CD4-positive, alpha-beta T cell (primary cell): Measurements from ENCODE around the gene GP1BA. TPM values are rescaled to one million over a fixed set of nuclear protein-coding genes. Genes with fewer than 3 reads are reported as not detected.

Experiments
- ATAC-seq: fragments of 200-7000 bp; cut with Tn5 transposase; one replicate; pipeline ENCODE4 v1.10.0; 2022; ENCODE audit warnings: mild to moderate bottlenecking; ENCODE audit not compliant: poor library complexity
- CTCF ChIA-PET: fragments of 350-600 bp; sonication (Branson Sonifier 250); formaldehyde crosslinking; loops from one replicate; lab custom pipeline; 2021; ENCODE audit warnings: antibody characterized with exemption, inconsistent platforms; lab: Charles Lee
- POLR2A ChIA-PET: fragments of 350-600 bp; sonication (Branson Sonifier 250); formaldehyde crosslinking; loops from one replicate; lab custom pipeline; 2021; ENCODE audit warnings: antibody characterized with exemption, inconsistent platforms; lab: Charles Lee
- DNase-seq, 14 experiments: peaks; one replicate each; pipeline ENCODE4 v3.0.0-alpha.2; 2013 to 2020; ENCODE audit warnings: mixed read lengths in 2 of 14
- H3K27ac ChIP-seq, 2 donors: one replicate each; pipeline versions ENCODE4 v1.5.1 to v1.7.0; 2013; ENCODE audit warnings: low read length in 2 of 2, low read depth in 1 of 2, mild to moderate bottlenecking in 1 of 2
- H3K27me3 ChIP-seq, 2 experiments: 1 replicate in 1 of 2; 2 replicates in 1 of 2; pipeline versions ENCODE4 v1.6.1 to v1.7.0; 2013; ENCODE audit warnings: low read length in 2 of 2, control low read depth in 1 of 2, mild to moderate bottlenecking in 1 of 2, moderate library complexity in 1 of 2; ENCODE audit not compliant: insufficient read depth in 2 of 2, control insufficient read depth in 1 of 2
- H3K36me3 ChIP-seq: one replicate; pipeline ENCODE4 v1.6.1; 2013; ENCODE audit warnings: low read length, control low read depth; ENCODE audit not compliant: insufficient read depth
- H3K4me1 ChIP-seq: one replicate; pipeline ENCODE4 v1.6.1; 2013; ENCODE audit warnings: low read length, control low read depth; ENCODE audit not compliant: insufficient read depth
- H3K4me3 ChIP-seq: one replicate; pipeline ENCODE4 v1.5.1; 2013; ENCODE audit warnings: mild to moderate bottlenecking, low read length, moderate library complexity
- H3K9me3 ChIP-seq, 2 experiments: 1 replicate in 1 of 2; 2 replicates in 1 of 2; pipeline versions ENCODE4 v1.6.1 to v1.7.0; 2013; ENCODE audit warnings: low read length in 2 of 2, mild to moderate bottlenecking in 2 of 2, control low read depth in 1 of 2, moderate library complexity in 1 of 2; ENCODE audit not compliant: control insufficient read depth in 1 of 2, insufficient read depth in 1 of 2
- H3K27ac Mint-ChIP-seq: one replicate; pipeline ENCODE4 v1.8.0; 2020; ENCODE audit warnings: mixed read lengths
- H3K27me3 Mint-ChIP-seq: one replicate; pipeline ENCODE4 v1.8.0; 2021; ENCODE audit warnings: mixed read lengths
- H3K36me3 Mint-ChIP-seq: one replicate; pipeline ENCODE4 v1.8.0; 2021; ENCODE audit warnings: low read depth, mixed read lengths
- H3K4me1 Mint-ChIP-seq: one replicate; pipeline ENCODE4 v1.8.0; 2021; ENCODE audit warnings: low read depth, mixed read lengths
- H3K4me3 Mint-ChIP-seq: one replicate; pipeline ENCODE4 v1.8.0; 2020; ENCODE audit warnings: mild to moderate bottlenecking, mixed read lengths
- H3K9me3 Mint-ChIP-seq: one replicate; pipeline ENCODE4 v1.8.0; 2020; ENCODE audit warnings: mixed read lengths
- intact Hi-C, 2 experiments: fragments of 100-400 bp; cut with DNase I in 1 of 2; cut with micrococcal nuclease in 1 of 2; formaldehyde crosslinking; loops; one replicate each; pipeline versions ENCODE4 v1.15.1 to v1.9.0; 2023 to 2025; cut with DNase I, micrococcal nuclease
- total RNA-seq, 174 experiments: library from RNA in 2 of 174; stranded (reverse) in 2 of 174; gene quantifications; one replicate each; pipeline ENCODE4 v1.2.3 and lab custom pipeline; 2021 to 2026
- TF ChIP-seq, protein P1 (sequence below): fragments of 200-600 bp; IDR thresholded peaks from one replicate; pipeline ENCODE4 v1.8.0; 2022; ENCODE audit warnings: antibody characterized with exemption, mild to moderate bottlenecking

Gene GP1BA
- total RNA-seq, 2 experiments from 2014 or later, result not detected

DNA sequence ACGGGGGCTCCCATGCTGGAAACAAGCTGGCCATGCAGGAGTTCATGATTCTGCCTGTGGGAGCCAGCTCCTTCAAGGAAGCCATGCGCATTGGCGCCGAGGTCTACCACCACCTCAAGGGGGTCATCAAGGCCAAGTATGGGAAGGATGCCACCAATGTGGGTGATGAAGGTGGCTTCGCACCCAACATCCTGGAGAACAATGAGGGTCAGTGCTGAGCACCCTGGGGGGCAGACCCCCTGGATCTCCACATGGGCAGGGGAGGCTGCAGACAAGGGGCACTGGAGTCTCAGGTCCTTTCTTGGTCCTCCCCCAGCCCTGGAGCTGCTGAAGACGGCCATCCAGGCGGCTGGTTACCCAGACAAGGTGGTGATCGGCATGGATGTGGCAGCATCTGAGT is 23.0 kb downstream of the GP1BA start:
- H3K4me1 ChIP-seq, result peaks cover 13% of the 10 kb centered on the region
- DNase-seq, result no peak
- H3K36me3 Mint-ChIP-seq, result peaks cover 17% of the 10 kb centered on the region
- H3K9me3 ChIP-seq, result no peaks in the 10 kb centered on the region
- POLR2A ChIA-PET, result interaction anchor here (13.9 kb wide), 1 partner anchor 12 kb away, joined by 350 read pairs; the partner anchor contains the start of gene SPAG7
- no peak overlapping the region for H3K27ac ChIP-seq
- H3K9me3 Mint-ChIP-seq, result no peaks in the 10 kb centered on the region
- peaks cover 11% of the 10 kb centered on the region for H3K36me3 ChIP-seq
- CTCF ChIA-PET, result no interaction called here
- no peaks in the 10 kb centered on the region for H3K27me3 ChIP-seq
- H3K27me3 Mint-ChIP-seq, result no peaks in the 10 kb centered on the region
- no peak for ATAC-seq
- H3K4me3 ChIP-seq, result no peak overlapping the region
- TF ChIP-seq, protein P1, sequence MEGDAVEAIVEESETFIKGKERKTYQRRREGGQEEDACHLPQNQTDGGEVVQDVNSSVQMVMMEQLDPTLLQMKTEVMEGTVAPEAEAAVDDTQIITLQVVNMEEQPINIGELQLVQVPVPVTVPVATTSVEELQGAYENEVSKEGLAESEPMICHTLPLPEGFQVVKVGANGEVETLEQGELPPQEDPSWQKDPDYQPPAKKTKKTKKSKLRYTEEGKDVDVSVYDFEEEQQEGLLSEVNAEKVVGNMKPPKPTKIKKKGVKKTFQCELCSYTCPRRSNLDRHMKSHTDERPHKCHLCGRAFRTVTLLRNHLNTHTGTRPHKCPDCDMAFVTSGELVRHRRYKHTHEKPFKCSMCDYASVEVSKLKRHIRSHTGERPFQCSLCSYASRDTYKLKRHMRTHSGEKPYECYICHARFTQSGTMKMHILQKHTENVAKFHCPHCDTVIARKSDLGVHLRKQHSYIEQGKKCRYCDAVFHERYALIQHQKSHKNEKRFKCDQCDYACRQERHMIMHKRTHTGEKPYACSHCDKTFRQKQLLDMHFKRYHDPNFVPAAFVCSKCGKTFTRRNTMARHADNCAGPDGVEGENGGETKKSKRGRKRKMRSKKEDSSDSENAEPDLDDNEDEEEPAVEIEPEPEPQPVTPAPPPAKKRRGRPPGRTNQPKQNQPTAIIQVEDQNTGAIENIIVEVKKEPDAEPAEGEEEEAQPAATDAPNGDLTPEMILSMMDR, result no peak
- peaks cover 21% of the 10 kb centered on the region for H3K4me1 Mint-ChIP-seq
- no peak overlapping the region for H3K27ac Mint-ChIP-seq
- no peak overlapping the region for H3K4me3 Mint-ChIP-seq
- intact Hi-C loops, result no loop called here

GRCh38 chr17:4956493-4957061 is 24.5 kb downstream of the GP1BA start:
- no peak overlapping the region for H3K27ac ChIP-seq
- H3K27me3 ChIP-seq, result no peaks in the 10 kb centered on the region
- ATAC-seq, result peak; percentile 24
- Mint-ChIP-seq H3K36me3 (peaks cover 25% of the 10 kb centered on the region), H3K4me1 (peaks cover 6% of the 10 kb centered on the region), H3K4me3 (no peak overlapping the region), H3K9me3 (no peaks in the 10 kb centered on the region), H3K27ac (no peak overlapping the region), H3K27me3 (no peaks in the 10 kb centered on the region)
- TF ChIP-seq, protein P1, result peak; percentile 20
- DNase-seq, result peak in 12 of 14 experiments; percentile 26 to 75 (median 44)
- H3K4me3 ChIP-seq, result no peak overlapping the region
- POLR2A ChIA-PET, result interaction anchor here (1.4 to 3.2 kb wide), 3 partner anchors 8 to 16 kb away, joined by 5 to 13 read pairs (median 12); partner anchors contain the start of genes PFN1, RNF167, SLC25A11 and SPAG7
- H3K4me1 ChIP-seq, result no peaks in the 10 kb centered on the region
- H3K9me3 ChIP-seq, result no peaks in the 10 kb centered on the region
- CTCF ChIA-PET, result no interaction called here
- peaks cover 16% of the 10 kb centered on the region for H3K36me3 ChIP-seq
- intact Hi-C loops, result no loop called here

- Histone ChIP-seq H3K4me3 (no peak overlapping the region), H3K36me3 (peaks cover 16% of the 10 kb centered on the region), H3K27me3 (no peaks in the 10 kb centered on the region), H3K4me1 (no peaks in the 10 kb centered on the region), H3K9me3 (no peaks in the 10 kb centered on the region), H3K27ac (no peak overlapping the region)
- TF ChIP-seq, protein P1, result no peak
- Mint-ChIP-seq H3K27ac (no peak overlapping the region), H3K4me1 (peaks cover 5% of the 10 kb centered on the region), H3K36me3 (peaks cover 25% of the 10 kb centered on the region), H3K9me3 (no peaks in the 10 kb centered on the region), H3K4me3 (no peak overlapping the region), H3K27me3 (no peaks in the 10 kb centered on the region)
- intact Hi-C loops, result no loop called here
- POLR2A ChIA-PET, result interaction anchor here (1.4 to 3.2 kb wide), 3 partner anchors 9 to 18 kb away, joined by 5 to 13 read pairs (median 12); partner anchors contain the start of genes PFN1, RNF167, SLC25A11 and SPAG7
- CTCF ChIA-PET, result no interaction called here
- ATAC-seq (no peak), DNase-seq (no peak)
Measured at GRCh38 chr17:4958102-4958501, 26.0 kb downstream of the GP1BA start.
